GM10847 (cell line): ENCODE measurements around the gene KRT33B.
"Not testable (repeated sequence)": the region's sequence is repeated elsewhere in the genome, so short reads cannot be mapped to it uniquely, and the experiment has no call there.

Experiments
- POLR2A ChIP-seq: IDR thresholded peaks from 2 replicates; pipeline ENCODE4 v1.6.1; 2011; ENCODE audit not compliant: insufficient read length; ENCODE audit errors: extremely low read depth

KRT33B gene

DNA sequence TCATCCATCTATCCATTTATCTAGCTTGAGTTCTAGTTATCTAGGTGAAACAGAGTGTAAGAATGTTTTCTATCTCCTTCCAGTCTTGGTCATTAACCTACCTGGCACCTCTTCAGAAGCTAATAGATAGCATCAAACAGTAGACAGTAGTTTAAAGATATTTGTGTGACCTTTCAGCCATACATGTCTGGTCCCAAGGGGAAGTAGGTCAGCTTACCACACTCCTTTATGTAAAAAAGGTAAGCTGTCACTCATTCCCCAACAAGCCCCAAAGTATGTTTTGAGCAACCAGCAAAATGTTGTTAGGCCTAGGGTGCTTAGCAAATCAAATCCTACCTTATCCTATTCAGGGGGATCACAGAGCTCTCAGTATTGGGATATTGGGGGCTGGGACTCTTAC lies 3.5 kb downstream of the KRT33B start:
- TF ChIP-seq POLR2A: no peak

DNA sequence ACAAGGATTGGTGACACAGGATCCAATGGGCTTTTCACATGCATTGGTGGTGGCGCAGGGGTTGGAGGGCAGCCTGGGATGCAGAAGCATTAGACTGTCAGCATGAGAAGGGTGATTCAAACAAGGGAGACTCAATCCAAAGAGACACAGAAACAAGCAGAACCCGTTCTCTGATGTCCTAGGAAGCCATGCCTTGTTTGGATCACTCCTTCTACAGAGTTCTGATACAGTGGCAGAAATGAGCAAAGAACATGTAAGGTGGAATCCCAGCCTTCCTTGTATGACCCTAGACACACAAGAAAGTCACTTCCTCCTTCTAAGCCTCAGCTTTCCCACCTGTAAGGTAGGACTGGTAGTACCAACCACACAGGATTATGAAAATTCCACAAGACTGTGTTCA lies 5.7 kb downstream of the KRT33B start:
- TF ChIP-seq POLR2A: no peak

DNA sequence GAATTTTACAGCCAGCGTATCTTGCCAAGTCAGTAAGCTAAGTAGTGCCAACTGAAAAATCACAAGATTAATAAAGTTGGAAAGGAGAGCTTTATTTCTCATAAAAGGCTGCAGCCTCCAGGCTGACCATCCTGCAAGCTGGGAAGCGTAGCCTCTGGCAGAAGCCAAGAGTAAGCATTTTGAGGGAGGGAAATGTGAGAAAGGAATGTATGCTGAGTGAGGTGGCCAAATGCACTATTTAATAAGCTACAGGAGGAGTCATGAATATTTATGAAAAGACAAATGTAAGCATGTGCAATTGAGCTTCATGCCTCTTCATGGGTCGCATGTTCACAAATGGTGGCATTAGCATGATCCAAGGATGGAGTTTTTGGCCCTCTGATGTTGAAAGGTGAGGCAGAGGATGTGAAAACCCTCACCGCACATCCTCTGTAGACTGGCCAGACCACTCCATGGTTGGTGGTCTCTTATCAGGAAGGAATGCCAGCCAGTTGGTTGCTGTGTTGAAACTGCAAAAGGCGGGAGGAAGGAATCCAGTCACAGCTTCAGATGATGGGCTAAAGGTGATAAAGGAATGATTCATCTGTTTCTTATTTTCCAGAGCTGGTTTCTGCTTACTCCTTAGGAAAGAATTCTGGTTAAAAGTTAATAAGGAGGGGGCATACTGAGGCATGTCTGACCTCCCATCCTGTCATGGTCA lies 9.2 kb downstream of the KRT33B start:
- no peak for TF ChIP-seq POLR2A

DNA sequence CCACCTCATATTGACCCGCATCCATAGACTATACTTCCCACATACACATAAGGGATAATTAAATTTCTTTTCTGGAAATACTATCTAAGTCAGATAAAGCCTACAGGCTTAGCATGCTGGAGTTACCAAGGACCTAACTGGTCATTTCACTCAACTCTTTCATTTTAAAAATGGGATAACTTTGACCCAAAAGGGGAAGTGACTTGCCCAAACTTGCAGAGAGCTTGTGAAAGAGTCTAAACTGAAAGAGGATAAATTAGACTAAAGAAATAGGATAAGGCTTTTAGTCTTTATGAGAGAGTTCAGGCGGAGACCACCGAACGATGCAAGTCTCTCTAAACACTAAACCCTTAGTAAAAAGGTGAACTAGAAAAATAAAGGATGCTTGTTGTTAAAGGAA lies 15.1 kb downstream of the KRT33B start:
- no peak for TF ChIP-seq POLR2A

DNA sequence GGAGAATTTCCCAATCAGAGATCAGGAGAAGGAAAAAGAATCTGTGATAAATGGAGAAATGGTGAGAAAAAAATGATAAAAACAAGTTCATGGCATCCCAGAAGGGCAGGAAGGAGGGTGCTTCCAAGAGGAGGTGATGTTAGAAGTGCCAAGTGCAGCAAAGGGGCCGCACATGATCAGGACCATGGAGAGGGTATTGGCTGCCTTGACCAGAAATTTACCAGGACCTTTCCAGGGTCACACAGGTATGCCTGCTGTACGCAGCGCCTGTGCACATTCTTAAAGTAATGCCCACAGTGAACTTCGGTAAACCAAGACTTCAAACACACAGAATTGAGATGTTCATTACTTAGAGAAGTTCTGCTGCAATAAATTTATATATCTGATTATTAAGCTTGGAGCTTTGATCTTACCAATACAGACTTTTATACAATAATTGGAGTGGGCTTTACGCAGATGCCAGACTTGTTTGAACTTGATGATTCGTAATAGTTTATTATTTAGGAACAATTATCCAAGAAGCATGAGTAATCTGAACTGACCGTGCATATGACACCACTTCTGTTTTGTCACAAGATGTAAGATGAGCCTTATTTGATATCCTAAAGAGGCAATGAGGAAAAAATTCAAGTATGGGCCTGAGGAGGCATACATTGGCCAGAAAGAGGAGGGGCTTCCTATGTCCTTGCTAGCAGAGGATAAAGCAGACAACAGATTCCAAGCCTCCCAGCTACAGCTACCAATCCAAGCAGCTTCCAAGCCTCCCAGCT lies 16.8 kb downstream of the KRT33B start:
- no peak for TF ChIP-seq POLR2A

DNA sequence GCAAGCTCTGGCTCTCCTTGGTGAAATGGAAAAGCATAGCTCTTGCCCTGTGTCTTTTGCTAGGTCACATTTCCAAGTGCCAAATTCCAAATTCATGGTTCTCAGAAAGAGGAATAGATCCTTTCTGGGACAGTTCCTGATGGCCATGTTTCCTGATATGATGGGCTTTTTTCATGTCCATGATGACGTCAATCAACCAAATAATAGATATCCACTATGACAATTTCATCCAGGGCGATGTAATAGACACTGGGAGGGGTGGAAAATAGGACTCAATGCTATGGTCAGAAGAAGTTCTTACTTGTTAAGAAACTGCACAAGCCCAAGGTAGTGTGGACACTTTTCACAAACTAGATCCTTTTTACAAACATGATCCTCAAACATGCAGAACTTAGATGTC lies 18.4 kb downstream of the KRT33B start:
- TF ChIP-seq POLR2A: no peak

DNA sequence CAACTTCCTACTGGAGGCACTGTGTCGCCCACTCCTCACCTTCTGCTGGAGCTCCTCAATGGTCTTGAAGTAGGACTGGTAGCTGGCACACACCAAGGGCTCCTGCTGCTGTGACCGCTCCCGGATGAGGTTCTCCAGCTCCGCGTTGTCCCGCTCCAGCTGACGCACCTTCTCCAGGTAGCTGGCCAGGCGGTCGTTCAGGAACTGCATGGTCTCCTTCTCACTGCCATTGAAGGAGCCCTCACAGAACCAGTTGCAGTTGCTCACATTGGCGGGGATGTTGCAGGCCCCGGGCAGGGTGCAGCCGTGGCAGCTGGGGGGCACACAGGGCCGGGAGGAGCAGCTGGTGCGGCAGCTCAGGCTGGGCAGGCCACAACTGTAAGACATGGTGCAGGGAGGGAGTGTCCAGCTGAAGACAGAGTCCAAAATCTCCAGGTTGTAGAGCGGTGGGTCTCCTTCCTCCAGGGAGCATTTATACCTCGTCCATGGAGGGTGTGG lies 19.2 kb downstream of the KRT33B start, which contains the start of gene KRT33A:
Gene KRT33A, minus strand, starts transcription at position 448 of the 498 bp plus-strand sequence. Its CDS starts 61 bp downstream, at position 387.
- TF ChIP-seq POLR2A: not testable (repeated sequence)

DNA sequence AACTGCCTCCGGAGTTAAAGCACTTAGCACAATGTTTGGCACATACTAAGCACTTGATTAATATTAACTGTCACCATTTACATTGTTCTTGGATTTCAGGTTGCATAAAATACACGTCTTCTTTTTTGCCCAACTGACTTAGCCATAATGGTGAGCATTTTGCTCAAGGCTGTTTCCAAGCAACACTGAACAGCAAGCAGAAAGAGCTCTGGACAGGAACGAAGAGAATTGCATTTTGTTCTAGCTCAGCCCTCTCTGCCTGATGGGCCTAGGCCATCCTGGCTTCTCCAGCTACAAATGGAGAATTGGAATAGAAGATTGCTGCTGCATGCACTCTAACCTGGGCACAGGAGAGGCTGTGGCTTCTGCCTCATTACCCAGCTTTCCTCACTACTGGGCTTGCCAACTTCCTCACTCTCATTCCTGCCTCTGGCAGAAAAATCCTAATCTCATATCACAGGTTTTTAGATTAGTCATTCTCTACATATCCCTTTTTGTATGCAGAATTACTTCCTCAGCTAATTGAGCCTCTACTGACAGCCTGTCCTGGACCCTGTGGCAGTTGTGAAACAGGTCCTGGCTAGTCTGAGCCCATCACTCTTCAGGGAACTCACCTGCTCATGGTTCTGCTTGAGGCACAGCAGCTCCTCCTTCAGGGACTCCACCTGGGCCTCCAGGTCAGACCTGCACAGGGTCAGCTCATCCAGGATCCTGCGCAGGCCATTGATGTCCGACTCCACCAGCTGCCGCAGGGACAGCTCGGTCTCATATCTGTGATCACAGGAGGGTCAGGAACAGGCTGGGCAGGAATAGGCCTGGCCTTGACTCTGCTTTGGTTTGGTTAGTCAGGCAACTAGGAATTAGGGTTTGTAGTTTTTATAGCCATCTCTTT lies 21.5 kb downstream of the KRT33B start:
- TF ChIP-seq POLR2A: no peak

DNA sequence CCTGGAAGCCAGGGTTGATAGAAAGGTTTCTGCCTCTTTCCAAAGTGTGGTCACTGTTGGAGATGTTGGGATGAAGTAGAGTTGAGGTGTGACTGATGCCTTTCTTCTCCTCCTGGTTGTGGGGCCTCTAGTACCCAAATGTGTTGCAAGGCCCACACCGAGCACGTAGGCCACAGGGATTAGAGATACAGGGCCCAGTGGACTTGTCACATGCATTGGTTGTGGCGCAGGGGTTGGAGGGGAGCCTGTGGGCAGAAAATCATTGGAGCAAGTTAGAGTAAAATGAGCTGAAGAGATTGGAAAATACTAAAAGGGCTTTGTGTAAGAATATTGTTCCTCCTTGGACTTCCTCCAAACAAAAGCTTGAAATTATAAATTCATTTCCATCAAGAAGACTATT lies 23.6 kb downstream of the KRT33B start:
- TF ChIP-seq POLR2A: no peak

DNA sequence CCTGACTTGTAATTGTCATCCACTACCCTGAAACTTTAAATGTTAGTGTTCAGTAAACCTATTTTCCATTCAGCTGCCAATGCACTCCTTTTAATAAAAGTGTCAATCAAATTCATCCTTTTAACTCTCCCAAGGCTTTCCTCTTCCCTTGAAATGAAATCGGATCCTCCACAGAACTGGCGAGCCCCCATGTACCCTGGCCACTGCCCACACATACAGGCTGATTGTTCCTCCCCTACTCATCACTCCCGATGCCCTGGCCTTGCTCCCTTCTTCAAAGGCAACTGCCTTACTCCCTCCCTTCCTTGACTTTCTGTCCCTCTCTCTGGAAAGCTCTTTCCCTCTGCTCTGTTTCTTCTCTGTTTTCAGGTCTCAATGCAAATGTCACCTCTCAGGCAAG lies 26.6 kb downstream of the KRT33B start:
- no peak for TF ChIP-seq POLR2A

DNA sequence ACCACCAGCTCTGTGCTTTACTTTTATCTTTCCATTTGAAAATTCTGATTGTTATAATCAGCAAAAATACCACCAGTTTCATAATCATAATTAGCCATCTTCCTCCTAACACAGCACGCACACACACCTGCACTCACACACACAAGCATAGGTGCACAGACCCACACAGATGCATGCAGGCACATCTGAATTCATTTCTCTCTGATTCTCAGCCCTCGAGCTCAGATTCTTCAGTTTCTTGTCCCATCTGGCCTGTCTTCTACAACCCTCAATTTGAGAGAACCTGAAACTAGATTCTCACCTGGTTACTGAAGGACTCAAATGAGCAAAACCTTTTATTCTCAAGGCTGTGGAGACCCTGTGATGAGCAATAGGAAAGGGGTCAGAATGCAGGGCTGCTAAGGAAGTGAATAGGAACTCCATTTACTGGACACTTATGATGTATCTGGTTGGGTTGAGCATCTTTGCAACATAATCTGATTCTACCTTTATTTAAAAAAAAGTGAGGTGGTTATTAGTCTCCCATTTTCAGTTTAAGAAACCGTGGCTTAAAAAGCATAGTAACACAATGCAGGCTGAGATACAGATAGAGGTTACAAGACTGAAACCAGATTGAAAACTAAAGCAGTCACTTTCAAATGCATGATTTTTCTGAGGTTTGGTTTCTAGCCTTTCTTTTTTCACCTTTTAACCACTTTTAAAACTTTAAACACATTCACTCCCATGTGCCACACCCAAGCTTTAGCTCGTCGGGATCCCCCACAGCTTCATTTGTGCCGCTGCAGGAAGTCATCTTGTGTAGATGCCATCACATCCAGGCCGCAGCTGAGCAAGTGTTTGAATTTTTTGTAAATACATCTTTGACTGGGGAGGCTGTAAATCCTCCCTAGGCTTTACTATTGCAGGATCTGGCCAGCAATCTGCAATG lies 28.4 kb downstream of the KRT33B start:
- TF ChIP-seq POLR2A: no peak

DNA sequence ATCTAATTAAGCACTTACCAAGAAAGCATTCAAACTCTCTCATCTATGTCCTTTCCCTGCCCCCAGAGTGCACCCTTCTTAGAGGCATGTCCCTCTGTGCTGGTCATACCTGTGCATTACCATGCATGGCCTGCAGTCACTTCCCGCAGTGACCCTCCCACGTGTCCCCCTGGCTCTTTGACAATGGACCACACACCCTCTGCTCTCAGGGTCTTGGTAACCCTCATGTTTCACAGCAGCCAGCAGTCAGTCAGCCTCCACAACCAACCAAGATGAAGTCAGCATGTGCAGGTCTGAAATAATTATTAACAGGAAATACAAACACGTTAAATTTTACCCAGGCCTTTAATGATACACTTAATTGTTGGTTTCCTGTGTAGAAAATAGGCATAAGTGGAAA lies 29.1 kb downstream of the KRT33B start:
- TF ChIP-seq POLR2A: no peak

DNA sequence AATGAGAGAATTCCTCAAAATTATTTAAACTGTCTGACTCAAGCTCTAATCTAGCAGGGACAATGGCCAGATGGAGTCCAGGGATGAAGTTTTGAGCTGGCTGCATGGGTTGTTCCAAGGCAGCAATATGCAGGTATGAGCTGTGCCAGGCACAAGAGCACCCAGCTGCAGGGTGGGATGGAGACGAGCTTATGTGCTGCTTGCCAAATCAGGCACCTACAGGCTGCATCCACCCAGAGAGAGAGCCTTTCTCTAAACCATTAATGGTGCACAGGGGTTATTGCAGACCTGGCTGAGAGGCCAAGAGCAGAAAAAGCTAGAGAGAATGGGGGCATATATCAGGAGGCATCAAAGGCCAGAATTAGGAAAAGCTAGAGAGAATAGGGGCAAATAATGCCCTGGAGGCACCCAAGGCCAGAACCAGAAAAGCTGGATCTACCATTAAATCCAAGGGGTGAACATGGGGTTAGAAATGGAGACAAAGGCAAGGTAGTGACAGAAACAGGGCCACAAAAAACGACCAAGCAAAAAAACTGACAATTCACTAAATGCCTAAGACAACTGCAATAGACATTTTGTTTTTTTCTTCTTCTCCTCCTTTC lies 29.9 kb downstream of the KRT33B start:
- no peak for TF ChIP-seq POLR2A

DNA sequence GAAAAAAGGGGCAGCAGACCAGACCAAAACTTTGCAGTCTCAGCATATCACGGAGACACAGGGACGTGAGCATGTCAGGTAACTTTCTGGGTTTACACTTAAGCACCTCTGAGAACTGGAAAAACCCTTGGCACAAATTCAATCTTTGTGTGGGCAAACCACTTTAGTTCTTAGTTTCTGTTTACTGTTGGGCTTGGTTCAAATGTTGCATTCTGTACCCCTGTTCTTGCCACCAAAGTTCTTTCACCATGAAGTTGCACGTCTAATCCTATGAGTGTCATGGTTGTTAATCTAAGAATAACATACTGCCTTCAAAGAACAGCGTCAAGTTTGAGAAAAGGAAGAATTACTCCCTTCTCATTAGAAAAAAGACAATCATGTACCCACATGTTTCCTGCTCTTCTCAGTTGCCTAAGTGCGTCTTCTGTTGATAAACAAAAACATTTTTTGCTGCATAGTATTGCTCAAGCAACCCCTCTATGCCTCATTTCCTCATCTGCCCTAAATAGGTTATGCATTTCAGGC lies 30.6 kb downstream of the KRT33B start:
- TF ChIP-seq POLR2A: no peak

DNA sequence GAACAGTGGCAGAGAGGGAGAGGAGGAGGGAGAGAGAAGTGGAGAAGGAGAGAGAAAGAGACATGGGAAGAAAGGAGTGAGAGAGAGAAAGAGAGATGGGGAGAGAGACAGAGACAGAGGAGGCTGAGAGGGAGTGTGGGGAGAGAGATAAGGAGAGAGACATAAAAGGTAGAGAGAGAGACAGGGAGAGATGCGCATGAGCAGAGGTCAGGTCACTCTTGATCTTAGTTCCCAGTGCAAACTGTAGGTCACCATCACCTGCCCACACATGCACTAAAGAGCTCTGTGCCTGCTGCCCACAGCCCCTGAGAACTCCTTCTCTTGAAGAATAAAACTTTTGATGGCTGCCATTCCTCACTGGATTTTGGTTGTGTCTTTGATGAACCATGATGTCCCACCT lies 33.9 kb downstream of the KRT33B start:
- TF ChIP-seq POLR2A: no peak
